IgD-negative memory B cell (primary cell): ENCODE measurements around the gene SEC63. TPM values are rescaled to one million over a fixed set of nuclear protein-coding genes. Genes with fewer than 3 reads are reported as not detected.
A peak's percentile ranks its signal among the peaks of the same experiment; 100 is the strongest.

Source experiments
- H3K27ac Mint-ChIP-seq, 3 donors: one replicate each; pipeline ENCODE4 v1.8.0; 2020 to 2022; ENCODE audit warnings: mild to moderate bottlenecking in 3 of 3, mixed read lengths in 3 of 3, moderate library complexity in 1 of 3
- H3K27me3 Mint-ChIP-seq: one replicate; pipeline ENCODE4 v1.8.0; 2021; ENCODE audit warnings: mixed read lengths
- H3K36me3 Mint-ChIP-seq: one replicate; pipeline ENCODE4 v1.8.0; 2020; ENCODE audit warnings: mild to moderate bottlenecking, mixed read lengths
- H3K4me1 Mint-ChIP-seq, 3 donors: one replicate each; pipeline ENCODE4 v1.8.0; 2020 to 2022; ENCODE audit warnings: mixed read lengths in 3 of 3, mild to moderate bottlenecking in 1 of 3
- H3K4me3 Mint-ChIP-seq, 4 donors: one replicate each; pipeline ENCODE4 v1.8.0; 2020 to 2022; ENCODE audit warnings: mild to moderate bottlenecking in 4 of 4, mixed read lengths in 4 of 4, moderate library complexity in 3 of 4
- H3K9me3 Mint-ChIP-seq, 3 donors: one replicate each; pipeline ENCODE4 v1.8.0; 2020 to 2021; ENCODE audit warnings: mixed read lengths in 3 of 3, mild to moderate bottlenecking in 1 of 3
- polyA plus RNA-seq: library from polyadenylated mRNA; unstranded; fragments of 300-500 nt; fragmentation: Illumina TruSeq; gene quantifications from one replicate; pipeline ENCODE4 v1.2.3, GENCODE V29; 2021

SEC63 gene
- polyA plus RNA-seq, 1 donor from 2014 or later: 41.3 TPM

GRCh38 chr6:107818272-107818671 is 139.7 kb downstream of the SEC63 start:
- peaks cover 2% of the 10 kb centered on the region for H3K36me3 Mint-ChIP-seq
- H3K9me3 Mint-ChIP-seq: peaks cover 0 to 2% (median 0%) of the 10 kb centered on the region in 3 donors
- peak overlapping the region in 2 of 4 donors; percentile 59 to 80 for H3K4me3 Mint-ChIP-seq
- peaks cover 37 to 47% (median 42%) of the 10 kb centered on the region in 3 donors for H3K4me1 Mint-ChIP-seq
- H3K27me3 Mint-ChIP-seq: peaks cover 5% of the 10 kb centered on the region
- peak overlapping the region in 2 of 3 donors; percentile 5 to 97 for H3K27ac Mint-ChIP-seq

GRCh38 chr6:107817784-107818183 is 140.2 kb downstream of the SEC63 start:
- Mint-ChIP-seq H3K36me3 (peaks cover 2% of the 10 kb centered on the region), H3K27me3 (peaks cover 5% of the 10 kb centered on the region), H3K9me3 (peaks cover 0 to 2% (median 0%) of the 10 kb centered on the region in 3 donors), H3K4me1 (peaks cover 37 to 44% (median 41%) of the 10 kb centered on the region in 3 donors), H3K4me3 (peak overlapping the region in 3 of 4 donors; percentile 9 to 80 (median 59)), H3K27ac (peak overlapping the region in 1 of 3 donors; percentile 5)

Other genes with a start within 250 kb of the SEC63 start
- 26.1 TPM for gene SCML4, start 133.9 kb downstream of the SEC63 start, polyA plus RNA-seq
- 29.9 TPM for gene OSTM1, start 116.5 kb upstream of the SEC63 start, polyA plus RNA-seq
- gene NR2E1, start 207.8 kb upstream of the SEC63 start, polyA plus RNA-seq: not detected